NCI-H460 (cell line): ENCODE data around the gene CDH4. TPM values are rescaled to one million over a fixed set of nuclear protein-coding genes. Genes with fewer than 3 reads are reported as not detected.

Source experiments
- DNase-seq: peaks from one replicate; pipeline ENCODE4 v3.0.0-alpha.2; 2016; ENCODE audit warnings: low read depth; ENCODE audit errors: extremely low read depth
- total RNA-seq: library from RNA; depleted of rRNA; stranded (reverse); fragments of >200 nt; shearing (Covaris generic); gene quantifications from 2 replicates; pipeline ENCODE4 v1.2.3, GENCODE V29; 2014

CDH4 gene
- total RNA-seq, 1 experiment from 2014 or later: not detected

GRCh38 chr20:61353261-61354000 is 101.4 kb downstream of the CDH4 start:
- DNase-seq: no peak

GRCh38 chr20:61354001-61354390 is 101.9 kb downstream of the CDH4 start:
- DNase-seq: no peak

GRCh38 chr20:61354501-61354900 is 102.4 kb downstream of the CDH4 start:
- no peak for DNase-seq

- no peak for DNase-seq
Measured at GRCh38 chr20:61354901-61355495, 102.9 kb downstream of the CDH4 start.

- no peak for DNase-seq
Measured at GRCh38 chr20:61355585-61355984, 103.5 kb downstream of the CDH4 start.

DNA sequence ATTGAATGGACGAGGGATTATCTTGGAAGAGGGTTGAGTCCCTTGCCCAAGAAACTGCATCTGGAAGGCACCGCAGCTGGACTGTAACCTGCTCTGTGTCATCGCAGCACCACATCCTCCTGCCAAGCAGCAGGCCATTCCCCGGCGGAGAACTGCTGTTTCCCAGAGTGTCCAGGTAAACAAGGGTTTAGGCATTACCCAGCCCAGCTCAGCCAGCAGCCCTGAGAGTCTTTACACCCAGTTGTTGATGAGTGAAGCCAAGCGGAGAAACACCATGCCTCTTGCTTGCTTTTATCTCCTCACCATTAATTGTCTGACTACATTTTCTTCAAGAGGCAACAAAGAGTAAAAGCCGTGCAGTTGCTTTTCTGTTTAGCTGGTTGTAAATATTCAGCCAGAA is 104.1 kb downstream of the CDH4 start:
- no peak for DNase-seq

- no peak for DNase-seq
Measured at GRCh38 chr20:61357119-61357518, 105.1 kb downstream of the CDH4 start.

GRCh38 chr20:61359254-61359653 is 107.2 kb downstream of the CDH4 start:
- no peak for DNase-seq

- DNase-seq: no peak
Measured at GRCh38 chr20:61360296-61360695, 108.2 kb downstream of the CDH4 start.

- DNase-seq: no peak
Measured at GRCh38 chr20:61360940-61361339, 108.9 kb downstream of the CDH4 start.

- DNase-seq: no peak
Measured at GRCh38 chr20:61361501-61361900, 109.4 kb downstream of the CDH4 start.

- DNase-seq: no peak
Measured at GRCh38 chr20:61364147-61364546, 112.1 kb downstream of the CDH4 start.

DNA sequence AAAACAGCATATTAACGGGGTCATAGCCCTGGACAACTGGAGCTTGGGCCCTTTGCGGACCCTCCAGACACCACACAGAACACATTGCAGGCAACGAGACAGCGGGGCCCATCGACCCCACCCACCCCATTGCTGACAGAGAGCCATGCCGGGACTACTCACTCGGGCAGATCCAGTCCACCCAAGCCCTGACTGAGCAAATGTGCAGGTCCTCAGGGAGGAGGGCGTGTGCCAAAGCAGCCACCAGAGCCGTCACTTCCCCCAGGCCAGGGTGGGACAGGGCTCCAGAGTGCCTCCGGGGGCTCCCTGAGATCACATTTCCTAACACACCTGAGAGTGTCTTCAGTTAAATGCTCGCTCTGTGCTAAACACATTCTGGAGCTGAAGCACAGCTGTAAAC is 114.9 kb downstream of the CDH4 start:
- DNase-seq: no peak

- DNase-seq: no peak
Measured at GRCh38 chr20:61369731-61370520, 117.9 kb downstream of the CDH4 start.

DNA sequence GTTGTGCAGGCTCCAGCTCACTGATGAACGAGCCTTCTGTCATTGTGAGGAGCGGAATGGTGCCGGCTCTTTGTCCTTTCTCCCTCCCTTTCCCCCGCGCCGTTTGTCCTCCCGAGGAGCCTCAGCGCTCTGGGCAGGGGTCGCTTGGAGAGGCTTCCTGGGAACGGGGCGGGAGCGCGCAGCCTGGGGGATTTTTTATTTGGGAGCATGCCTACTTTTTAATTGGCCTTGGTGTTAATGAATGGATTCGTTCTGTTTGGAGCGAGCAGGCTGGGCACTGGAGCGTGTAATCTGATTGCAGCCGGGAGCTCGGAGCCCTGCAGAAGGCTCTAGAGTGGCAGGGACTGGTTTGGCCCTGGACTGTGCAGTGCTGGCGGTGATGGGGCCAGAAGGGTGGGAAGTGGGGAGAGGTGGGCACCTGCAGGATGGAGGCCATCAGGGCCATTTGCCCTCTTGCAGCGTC is 118.8 kb downstream of the CDH4 start:
- DNase-seq: no peak

- no peak for DNase-seq
Measured at GRCh38 chr20:61371501-61372136, 119.6 kb downstream of the CDH4 start.

GRCh38 chr20:61372137-61373054 is 120.3 kb downstream of the CDH4 start:
- DNase-seq: no peak

GRCh38 chr20:61373055-61373399 is 121.0 kb downstream of the CDH4 start:
- no peak for DNase-seq

DNA sequence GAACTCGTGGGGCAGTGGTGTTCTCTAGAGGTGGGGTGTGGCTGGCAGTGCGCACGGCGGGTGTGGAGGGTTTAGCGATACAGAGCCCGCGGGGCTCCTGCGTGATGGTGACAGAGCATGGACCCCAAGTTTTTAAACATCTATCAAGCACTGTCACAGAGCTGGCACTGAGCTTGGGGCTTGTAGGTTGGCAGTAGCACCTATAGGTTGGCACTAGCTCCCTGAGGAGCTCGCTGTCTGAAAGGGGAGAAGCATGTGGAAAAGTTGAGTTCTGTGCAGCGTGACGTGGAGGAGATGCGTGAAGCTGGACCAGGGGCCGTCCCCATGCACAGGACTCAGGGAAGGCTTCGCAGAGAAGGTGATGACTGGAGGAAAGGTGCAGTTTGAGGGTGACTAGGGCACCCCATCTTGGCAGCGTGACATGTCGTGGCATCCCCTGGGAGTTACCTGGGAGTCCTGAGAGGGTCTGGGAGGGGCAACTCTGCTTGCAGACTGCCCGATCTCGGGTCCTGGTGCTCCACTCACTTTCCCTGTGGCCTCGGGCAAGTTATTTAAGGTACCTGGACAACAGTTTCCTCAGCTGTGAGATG is 122.0 kb downstream of the CDH4 start:
- no peak for DNase-seq
